Endothelial cell of umbilical vein (primary cell): Measurements from ENCODE around the gene RAD51B. TPM values are rescaled to one million over a fixed set of nuclear protein-coding genes. Genes with fewer than 3 reads are reported as not detected.

ENCODE experiments used
- BruUV-seq: library from RNA; stranded (reverse); fragments of 400-500 nt; replicated peaks from 2 replicates; lab custom pipeline; 2021; lab: Mats Ljungman, UMichigan
- CTCF ChIA-PET: fragments of 300-600, 350-600 bp; sonication (Branson Sonifier 250); formaldehyde crosslinking; loops from one replicate; lab custom pipeline; 2021; ENCODE audit warnings: antibody characterized with exemption, inconsistent platforms; lab: Charles Lee
- POLR2A ChIA-PET: fragments of 300-600, 350-600 bp; sonication (Branson Sonifier 250); formaldehyde crosslinking; loops from one replicate; lab custom pipeline; 2021; ENCODE audit warnings: antibody characterized with exemption, inconsistent platforms; lab: Charles Lee
- DNase-seq: peaks from one replicate; pipeline ENCODE4 v3.0.0-alpha.2; 2011; ENCODE audit warnings: low read depth, low spot score
- FAIRE-seq: peaks from 2 replicates; lab custom pipeline; 2011; peaks lifted over from hg19 to GRCh38; lab: Jason Lieb, UNC
- H2AFZ ChIP-seq: 2 replicates; pipeline ENCODE4 v1.6.0; 2012; ENCODE audit warnings: low read depth, low read length, control low read depth, inconsistent platforms
- H3K27ac ChIP-seq: 2 replicates; pipeline ENCODE4 v1.5.1; 2011; ENCODE audit warnings: low read depth, mild to moderate bottlenecking, control low read depth, low read length, moderate library complexity; ENCODE audit not compliant: insufficient read depth
- H3K27me3 ChIP-seq, 2 experiments: 2 replicates each; pipeline versions ENCODE4 v1.6.0 to v1.6.1; 2011; ENCODE audit warnings: low read length in 2 of 2, mixed read lengths in 1 of 2; ENCODE audit not compliant: control insufficient read depth in 2 of 2, insufficient read depth in 2 of 2
- H3K36me3 ChIP-seq, 2 experiments: 2 replicates in 1 of 2; 3 replicates in 1 of 2; pipeline ENCODE4 v1.5.1; 2011; ENCODE audit warnings: low read length in 2 of 2, mild to moderate bottlenecking in 1 of 2, moderate library complexity in 1 of 2; ENCODE audit not compliant: control insufficient read depth in 2 of 2, insufficient read depth in 2 of 2; ENCODE audit errors: extremely low read depth in 1 of 2
- H3K4me1 ChIP-seq: 3 replicates; pipeline ENCODE4 v1.5.1; 2011; ENCODE audit warnings: mild to moderate bottlenecking, low read length; ENCODE audit not compliant: control insufficient read depth, insufficient read depth; ENCODE audit errors: extremely low read depth
- H3K4me2 ChIP-seq: 2 replicates; pipeline ENCODE4 v1.6.1; 2011; ENCODE audit warnings: low read length, control low read depth, mixed read lengths; ENCODE audit not compliant: insufficient read depth
- H3K4me3 ChIP-seq, 3 experiments: fragments of 200-600 bp in 1 of 3; sonication (generic), shearing (Covaris generic) in 1 of 3; replicated peaks in 1 of 3; 2 replicates each; pipeline ENCODE4 v1.5.1; 2011 to 2016; ENCODE audit warnings: control low read depth in 3 of 3, low read length in 3 of 3, mild to moderate bottlenecking in 2 of 3, inconsistent platforms in 1 of 3, low read depth in 1 of 3, moderate library complexity in 1 of 3; ENCODE audit not compliant: insufficient read depth in 1 of 3
- H3K79me2 ChIP-seq: 2 replicates; pipeline ENCODE4 v1.6.0; 2012; ENCODE audit warnings: low read length, inconsistent platforms; ENCODE audit not compliant: control insufficient read depth, insufficient read depth
- H3K9ac ChIP-seq: replicated peaks from 2 replicates; pipeline ENCODE3; 2011; ENCODE audit warnings: low read length, control low read depth; ENCODE audit not compliant: insufficient read depth; ENCODE audit errors: extremely low read depth
- H3K9me1 ChIP-seq: replicated peaks from 3 replicates; pipeline ENCODE4 v1.6.0; 2011; ENCODE audit warnings: mild to moderate bottlenecking, low read length; ENCODE audit not compliant: control insufficient read depth, insufficient read depth; ENCODE audit errors: extremely low read depth
- H3K9me3 ChIP-seq: replicated peaks from 2 replicates; pipeline ENCODE4 v1.5.1; 2012; ENCODE audit warnings: low read length, inconsistent platforms; ENCODE audit not compliant: control insufficient read depth, insufficient read depth
- H4K20me1 ChIP-seq: replicated peaks from 2 replicates; pipeline ENCODE3; 2011; ENCODE audit warnings: mild to moderate bottlenecking, low read length; ENCODE audit not compliant: control insufficient read depth, insufficient read depth; ENCODE audit errors: extremely low read depth
- CTCF ChIP-seq, 2 donors: IDR thresholded peaks; 1 replicate in 1 of 2; 2 replicates in 1 of 2; pipeline ENCODE4 v1.5.1; 2011; ENCODE audit warnings: low read length in 2 of 2, mild to moderate bottlenecking in 2 of 2, moderate library complexity in 2 of 2, control low read depth in 1 of 2, inconsistent platforms in 1 of 2, low read depth in 1 of 2; ENCODE audit not compliant: insufficient read depth in 1 of 2; ENCODE audit errors: extremely low read depth in 1 of 2
- EZH2 ChIP-seq: IDR thresholded peaks from 2 replicates; pipeline ENCODE4 v1.6.1; 2012; ENCODE audit warnings: borderline replicate concordance, low read depth, mild to moderate bottlenecking, moderate library complexity, low read length, inconsistent platforms; ENCODE audit not compliant: severe bottlenecking
- JUN ChIP-seq: IDR thresholded peaks from 2 replicates; pipeline ENCODE4 v1.6.1; 2011; ENCODE audit warnings: borderline replicate concordance, low read depth; ENCODE audit not compliant: insufficient read length, insufficient read depth
- POLR2A ChIP-seq: IDR thresholded peaks from 2 replicates; pipeline ENCODE4 v1.6.1; 2012; ENCODE audit warnings: low read depth, mild to moderate bottlenecking, control low read depth, low read length
- POLR2AphosphoS5 ChIP-seq: IDR thresholded peaks from 2 replicates; pipeline ENCODE4 v1.6.1; 2012; ENCODE audit warnings: low read depth, mild to moderate bottlenecking, control low read depth, low read length, moderate library complexity; ENCODE audit not compliant: insufficient read depth
- dilution Hi-C: fragments of 300-500 bp; cut with MboI; formaldehyde crosslinking; loops from one replicate; pipeline ENCODE4 v1.15.0; 2019; ENCODE audit warnings: low sequenced_read_pairs; ENCODE audit not compliant: extremely low pct_ligation_motif_present
- intact Hi-C: fragments of 100-400 bp; cut with micrococcal nuclease; formaldehyde crosslinking; loops from one replicate; pipeline ENCODE4 v1.10.0; 2022
- polyA plus RNA-seq, 4 experiments: library from polyadenylated mRNA; depleted of rRNA in 3 of 4; stranded (reverse) in 3 of 4; unstranded in 1 of 4; fragments of >200 nt; gene quantifications; 2 replicates each; pipeline versions ENCODE4 v1.2.1 to v1.2.3, GENCODE V29; 2011 to 2012; ENCODE audit warnings: missing spikeins in 1 of 4
- total RNA-seq: library from RNA; stranded (reverse); gene quantifications from 2 replicates; pipeline ENCODE4 v1.2.3, GENCODE V29; 2021

The RAD51B gene
- total and polyA plus RNA-seq, 2 donors (not counting 3 experiments of a cell fraction or from before 2014, with no cell fraction given): 3.9 to 19.0 TPM

GRCh38 chr14:68229423-68230100, 410.0 kb downstream of the RAD51B start:
- H3K27me3 ChIP-seq: no peaks in the 10 kb centered on the region
- intact Hi-C loops (loop anchor here (5.0 kb wide), 1 partner anchor 87 kb away; no protein-coding TSS in a partner anchor), dilution Hi-C loops (no loop called here)
- H3K36me3 ChIP-seq: no peaks in the 10 kb centered on the region
- peaks cover 30% of the 10 kb centered on the region for H3K4me1 ChIP-seq
- no peak overlapping the region for H3K27ac ChIP-seq
- TF ChIP-seq JUN: no peak
- no peak for TF ChIP-seq EZH2
- TF ChIP-seq POLR2A: no peak
- DNase-seq (no peak), FAIRE-seq (no peak)
- no TSS peak for BruUV-seq
- no peaks in the 10 kb centered on the region for H3K79me2 ChIP-seq
- no peak overlapping the region for H2AFZ ChIP-seq
- CTCF ChIA-PET: interaction anchor here (1.7 kb wide), 1 partner anchor 17 kb away, joined by 5 read pairs; no protein-coding TSS in a partner anchor
- no peaks in the 10 kb centered on the region for H4K20me1 ChIP-seq
- H3K4me2 ChIP-seq: no peak overlapping the region
- no peak overlapping the region for H3K9ac ChIP-seq
- H3K9me1 ChIP-seq: no peaks in the 10 kb centered on the region
- POLR2A ChIA-PET: no interaction called here
- no peaks in the 10 kb centered on the region for H3K9me3 ChIP-seq
- no peak overlapping the region for H3K4me3 ChIP-seq

GRCh38 chr14:68230202-68230949, 410.8 kb downstream of the RAD51B start:
- H3K4me2 ChIP-seq: no peak overlapping the region
- no peaks in the 10 kb centered on the region for H3K9me1 ChIP-seq
- H3K9ac ChIP-seq: no peak overlapping the region
- peaks cover 30% of the 10 kb centered on the region for H3K4me1 ChIP-seq
- ChIA-PET POLR2A (no interaction called here), CTCF (interaction anchor here (0.9 to 1.3 kb wide), 5 partner anchors 12 to 296 kb away, joined by 3 to 5 read pairs (median 3); no protein-coding TSS in a partner anchor)
- no peaks in the 10 kb centered on the region for H3K79me2 ChIP-seq
- FAIRE-seq: no peak
- no peak for TF ChIP-seq POLR2A
- no peak for TF ChIP-seq CTCF (IDR thresholded peaks at IDR 0.05; ENCODE audit: extremely low read depth in 1 of 2, insufficient read depth in 1 of 2, low read depth in 1 of 2, low read length in 2 of 2)
- TF ChIP-seq POLR2AphosphoS5: no peak
- no peak for TF ChIP-seq JUN
- no peaks in the 10 kb centered on the region for H3K27me3 ChIP-seq
- H4K20me1 ChIP-seq: no peaks in the 10 kb centered on the region
- no peaks in the 10 kb centered on the region for H3K9me3 ChIP-seq
- dilution Hi-C loops (no loop called here), intact Hi-C loops (loop anchor here (5.0 kb wide), 1 partner anchor 88 kb away; no protein-coding TSS in a partner anchor)
- H3K36me3 ChIP-seq: no peaks in the 10 kb centered on the region
- DNase-seq: no peak
- H3K27ac ChIP-seq: peak overlapping the region; percentile 99
- no peak overlapping the region for H3K4me3 ChIP-seq
- BruUV-seq: no TSS peak
- peak overlapping the region; percentile 31 for H2AFZ ChIP-seq
